GM18508 (cell line): Measurements from ENCODE around the gene THSD4.

Experiments
- ATAC-seq: cut with Tn5 transposase; IDR thresholded peaks from one replicate; pipeline ENCODE4 v1.9.1; 2021; ENCODE audit warnings: moderate number of reproducible peaks; ENCODE audit not compliant: insufficient read depth, unreplicated experiment

THSD4 gene

GRCh38 chr15:71586463-71586862 is 471.2 kb downstream of the THSD4 start:
- no peak for ATAC-seq

- no peak for ATAC-seq
Measured at GRCh38 chr15:71588746-71589145, 473.5 kb downstream of the THSD4 start.

- ATAC-seq = no peak
Measured at GRCh38 chr15:71591057-71591456, 475.8 kb downstream of the THSD4 start.

- no peak for ATAC-seq
Measured at GRCh38 chr15:71592203-71592602, 476.9 kb downstream of the THSD4 start.

- ATAC-seq = no peak
Measured at GRCh38 chr15:71595846-71596553, 480.7 kb downstream of the THSD4 start.

GRCh38 chr15:71596672-71597071 is 481.4 kb downstream of the THSD4 start:
- no peak for ATAC-seq

- ATAC-seq = no peak
Measured at GRCh38 chr15:71597126-71597525, 481.9 kb downstream of the THSD4 start.

- no peak for ATAC-seq
Measured at GRCh38 chr15:71597637-71598036, 482.4 kb downstream of the THSD4 start.

- no peak for ATAC-seq
Measured at GRCh38 chr15:71598741-71599140, 483.5 kb downstream of the THSD4 start.

GRCh38 chr15:71599418-71600151 is 484.3 kb downstream of the THSD4 start:
- no peak for ATAC-seq

GRCh38 chr15:71600237-71600636 is 485.0 kb downstream of the THSD4 start:
- ATAC-seq = no peak

- ATAC-seq = no peak
Measured at GRCh38 chr15:71601038-71601834, 486.0 kb downstream of the THSD4 start.

- no peak for ATAC-seq
Measured at GRCh38 chr15:71603379-71603778, 488.1 kb downstream of the THSD4 start.

- ATAC-seq = no peak
Measured at GRCh38 chr15:71607383-71607782, 492.1 kb downstream of the THSD4 start.

GRCh38 chr15:71610728-71611552 is 495.7 kb downstream of the THSD4 start:
- no peak for ATAC-seq

GRCh38 chr15:71611553-71612396 is 496.5 kb downstream of the THSD4 start:
- no peak for ATAC-seq

- ATAC-seq = no peak
Measured at GRCh38 chr15:71612397-71612722, 497.1 kb downstream of the THSD4 start.

GRCh38 chr15:71612869-71613268 is 497.6 kb downstream of the THSD4 start:
- no peak for ATAC-seq

GRCh38 chr15:71623111-71623510 is 507.8 kb downstream of the THSD4 start:
- ATAC-seq = no peak
